Fibroblast of peridontal ligament (primary cell): ENCODE measurements around the gene PPP1CB.
A peak's percentile ranks its signal among the peaks of the same experiment; 100 is the strongest.

Experiments used
- DNase-seq: peaks from one replicate; pipeline ENCODE4 v3.0.0-alpha.2; 2010; ENCODE audit errors: extremely low read depth

The PPP1CB gene

DNA sequence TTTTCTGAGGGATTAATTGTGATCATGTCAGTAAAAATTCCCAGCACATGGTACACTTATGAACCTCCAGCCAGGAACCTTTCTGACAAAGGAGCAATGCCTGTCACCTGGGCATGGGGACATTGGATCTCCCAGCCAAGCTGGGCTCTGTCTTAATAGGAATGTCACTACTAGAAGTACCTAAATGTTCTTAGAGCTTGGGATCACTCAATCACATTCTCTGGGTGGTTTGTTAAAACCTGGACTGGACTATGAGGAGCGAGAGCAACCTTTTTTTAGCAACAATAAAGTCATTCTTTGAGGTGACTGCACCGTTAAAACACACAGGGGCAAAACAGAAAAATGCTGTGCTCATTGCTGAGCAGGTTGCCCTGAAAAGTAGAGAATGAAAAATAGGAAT lies 6.4 kb upstream of the PPP1CB start:
- DNase-seq: no peak

DNA sequence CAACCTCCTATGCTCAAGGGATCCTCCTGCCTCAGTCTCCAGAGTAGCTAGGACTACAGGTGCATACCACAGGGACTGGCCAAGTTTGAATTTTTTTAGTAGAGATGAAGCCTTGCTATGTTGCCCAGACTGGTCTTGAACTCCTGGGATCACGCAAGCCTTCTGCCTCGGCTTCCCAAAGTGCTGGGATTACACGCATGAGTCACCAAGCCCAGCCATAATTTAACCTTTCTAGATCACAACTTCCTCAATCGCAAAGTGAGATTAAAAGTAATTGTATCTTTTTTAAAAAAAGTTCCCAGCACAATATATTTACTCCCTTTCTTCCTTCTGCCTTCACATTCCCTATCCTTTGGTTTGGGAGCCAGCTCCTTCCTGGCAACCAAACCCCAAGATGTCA lies 5.8 kb upstream of the PPP1CB start:
- DNase-seq: no peak

- no peak for DNase-seq
These were observed 5.1 kb upstream of the PPP1CB start for GRCh38 chr2:28746429-28747111.

- no peak for DNase-seq
These were observed 3.9 kb upstream of the PPP1CB start for GRCh38 chr2:28747714-28748113.

GRCh38 chr2:28748176-28748575 lies 3.5 kb upstream of the PPP1CB start:
- no peak for DNase-seq

DNA sequence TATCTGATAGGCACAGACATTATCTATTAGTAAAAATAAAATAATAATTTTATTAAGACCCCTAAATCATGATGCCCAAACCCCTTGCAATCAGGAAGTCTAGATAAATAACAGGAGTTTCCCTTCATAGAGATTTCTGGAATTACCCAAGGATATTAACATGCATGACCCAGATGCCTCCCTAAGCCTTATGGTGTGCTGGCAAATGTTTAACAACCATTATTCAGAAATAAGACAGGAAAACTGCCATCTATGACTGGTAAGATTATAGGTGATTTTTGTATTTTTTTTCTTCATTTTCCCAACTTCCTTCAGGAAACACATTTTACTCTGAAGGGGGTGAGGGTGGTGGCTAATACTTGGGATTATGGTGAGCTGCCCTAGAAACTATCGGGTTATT lies 2.7 kb upstream of the PPP1CB start:
- DNase-seq: no peak

DNA sequence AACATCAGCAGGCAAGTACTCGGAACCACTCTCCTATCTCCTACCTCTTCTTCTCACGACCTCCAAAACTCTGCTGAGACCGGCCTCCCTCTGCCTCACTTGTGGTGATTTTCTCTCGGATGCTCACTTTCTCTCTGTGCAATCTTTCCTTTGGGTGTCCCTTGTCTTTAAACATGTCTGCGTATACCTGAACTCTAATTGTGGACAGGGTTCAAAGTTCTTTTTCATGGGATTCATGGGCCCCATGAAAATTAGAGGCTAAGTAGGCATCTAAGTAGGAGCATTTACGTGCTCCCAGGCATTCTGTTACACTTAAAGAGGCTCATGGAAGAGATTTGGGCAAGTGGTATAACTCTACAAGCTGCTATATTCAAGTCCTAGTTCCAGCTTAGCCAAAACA lies 2.1 kb upstream of the PPP1CB start:
- no peak for DNase-seq

- peak; percentile 66 for DNase-seq
These were observed 1.0 kb upstream of the PPP1CB start for GRCh38 chr2:28750316-28751251.

DNA sequence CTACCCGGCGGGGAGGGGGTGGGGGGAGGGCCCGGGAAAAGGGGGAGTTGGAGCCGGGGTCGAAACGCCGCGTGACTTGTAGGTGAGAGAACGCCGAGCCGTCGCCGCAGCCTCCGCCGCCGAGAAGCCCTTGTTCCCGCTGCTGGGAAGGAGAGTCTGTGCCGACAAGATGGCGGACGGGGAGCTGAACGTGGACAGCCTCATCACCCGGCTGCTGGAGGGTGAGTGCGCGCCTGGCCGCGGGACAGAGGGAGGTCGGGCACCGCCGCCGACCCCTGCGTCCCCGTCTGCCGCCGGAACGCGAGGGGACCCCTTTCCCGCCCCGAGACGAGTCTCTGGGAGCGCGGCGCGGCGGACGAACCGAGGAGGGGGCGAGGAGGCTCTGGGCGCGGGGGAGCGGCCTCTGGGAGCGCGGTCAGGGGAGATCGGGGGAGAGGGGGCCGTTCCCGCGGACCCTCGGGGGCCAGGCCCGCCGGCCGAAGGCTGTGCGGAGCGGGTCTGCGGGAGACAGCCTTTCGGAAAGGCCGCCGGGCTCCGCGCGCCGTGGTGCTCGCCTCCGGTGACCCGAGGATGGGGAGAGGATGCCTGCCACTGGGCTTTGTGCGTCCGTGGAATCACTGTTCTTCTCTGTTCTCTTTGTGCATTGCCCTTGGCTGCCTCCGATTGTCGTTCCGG lies 463 bp downstream of the PPP1CB start:
- DNase-seq: no peak

DNA sequence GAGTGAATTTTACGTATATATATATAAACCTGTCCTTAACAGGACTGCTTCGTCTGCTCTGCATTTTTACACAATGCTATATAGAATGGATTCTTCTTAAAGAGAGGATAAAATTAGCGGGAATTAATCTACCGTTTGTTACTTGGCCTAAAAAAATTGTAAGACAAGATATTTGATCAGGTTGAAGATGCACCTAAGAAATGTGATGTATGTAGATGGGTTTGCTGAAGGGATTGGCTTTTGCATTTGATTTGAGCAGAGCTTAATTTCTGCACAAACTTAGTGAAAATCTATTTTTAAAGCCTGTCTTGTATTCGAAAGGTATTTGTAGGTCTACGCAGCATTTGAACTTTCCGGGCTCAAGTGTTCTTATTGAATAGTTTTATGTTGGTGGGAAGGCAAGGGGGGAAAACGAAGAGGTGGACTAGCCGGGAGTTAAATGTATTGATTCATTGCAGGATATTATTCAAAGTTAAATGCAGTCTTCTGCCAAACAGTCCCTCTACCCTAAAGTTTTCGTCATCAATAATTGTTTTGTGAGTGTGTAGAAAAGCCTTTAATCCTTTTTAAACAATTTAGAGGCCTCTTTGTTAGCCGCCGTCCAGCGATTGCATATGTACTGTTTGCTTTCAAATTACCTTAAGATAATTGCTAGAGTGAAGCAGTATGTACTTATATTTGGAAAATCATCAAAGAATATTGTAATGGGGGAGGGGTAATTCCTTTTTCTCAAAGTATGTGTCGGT lies 1.2 kb downstream of the PPP1CB start:
- DNase-seq: no peak

DNA sequence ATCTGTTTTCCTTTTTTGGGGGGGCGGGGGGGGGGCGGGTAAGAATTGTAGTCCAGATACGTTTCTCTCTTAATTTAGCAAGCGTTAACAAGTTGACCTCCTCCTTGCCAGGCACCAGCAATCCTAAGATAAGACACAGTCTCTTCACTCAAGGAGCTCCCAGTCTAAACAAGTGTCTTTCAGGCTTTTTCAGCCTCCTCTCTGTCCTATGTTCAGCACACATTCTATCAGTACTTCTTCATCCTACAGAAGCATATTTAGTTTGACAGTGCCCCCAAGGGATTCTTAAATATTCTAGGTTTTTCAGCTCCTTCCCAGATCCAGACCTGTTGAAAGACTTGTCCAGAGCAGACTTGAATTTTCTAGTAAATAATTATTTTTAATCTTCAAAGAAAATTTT lies 2.7 kb downstream of the PPP1CB start:
- peak; percentile 37 for DNase-seq

DNA sequence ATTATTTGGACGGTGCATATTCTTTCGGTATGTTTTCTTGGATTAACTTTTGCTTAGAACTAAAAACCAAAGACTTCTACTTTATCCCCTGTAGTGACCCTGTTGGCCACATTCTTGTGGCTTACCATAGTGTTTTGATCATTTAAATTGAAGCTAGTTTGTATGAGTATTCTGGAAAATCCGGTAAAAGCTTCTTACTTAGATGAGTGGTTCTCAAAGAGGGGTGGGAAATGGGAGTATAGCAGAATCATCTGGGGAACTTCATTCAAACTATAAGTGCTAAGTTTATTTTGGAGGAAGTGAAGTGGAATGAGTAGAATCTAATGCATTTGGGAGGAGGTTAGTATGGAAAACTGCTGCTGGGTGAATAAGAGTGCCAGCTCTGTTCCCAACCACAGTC lies 3.8 kb downstream of the PPP1CB start:
- peak; percentile 73 for DNase-seq

DNA sequence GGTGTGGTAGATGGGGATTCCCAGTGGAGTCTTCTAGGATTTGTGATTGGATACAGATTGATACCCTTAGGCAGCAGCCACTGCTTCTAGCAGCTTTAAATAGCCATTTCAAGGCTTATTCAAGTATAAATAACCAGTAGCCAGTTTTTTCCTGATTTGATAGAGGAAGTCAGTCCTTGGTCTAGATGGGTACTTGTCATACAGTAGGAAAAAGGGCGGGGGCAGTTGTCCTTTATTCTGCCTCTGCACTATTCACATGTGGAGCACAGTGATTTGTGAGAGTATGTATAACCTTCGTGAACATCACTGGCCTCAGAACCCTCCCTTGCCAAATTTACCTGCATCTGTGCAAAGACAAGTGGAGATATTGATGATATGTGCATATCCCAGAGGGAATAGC lies 6.8 kb downstream of the PPP1CB start:
- DNase-seq: no peak

DNA sequence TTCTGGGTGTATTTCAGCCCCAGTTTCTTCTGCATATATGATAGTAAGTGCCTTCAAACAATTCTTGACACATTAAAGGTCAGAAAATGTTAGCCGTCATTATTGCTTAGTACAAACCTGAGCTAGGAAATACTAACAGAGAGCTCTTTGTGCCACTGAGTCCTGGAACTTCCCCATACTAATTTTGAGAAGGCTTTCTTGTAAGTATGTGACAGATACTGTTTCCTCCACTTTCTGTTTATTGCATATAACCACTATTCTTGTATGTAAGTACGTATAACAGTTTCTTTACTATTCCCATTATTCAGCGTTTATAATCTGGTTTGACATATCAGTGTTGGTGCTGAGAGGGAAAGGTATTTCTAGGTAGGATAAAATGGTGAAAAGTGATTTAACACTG lies 9.8 kb downstream of the PPP1CB start:
- no peak for DNase-seq

DNA sequence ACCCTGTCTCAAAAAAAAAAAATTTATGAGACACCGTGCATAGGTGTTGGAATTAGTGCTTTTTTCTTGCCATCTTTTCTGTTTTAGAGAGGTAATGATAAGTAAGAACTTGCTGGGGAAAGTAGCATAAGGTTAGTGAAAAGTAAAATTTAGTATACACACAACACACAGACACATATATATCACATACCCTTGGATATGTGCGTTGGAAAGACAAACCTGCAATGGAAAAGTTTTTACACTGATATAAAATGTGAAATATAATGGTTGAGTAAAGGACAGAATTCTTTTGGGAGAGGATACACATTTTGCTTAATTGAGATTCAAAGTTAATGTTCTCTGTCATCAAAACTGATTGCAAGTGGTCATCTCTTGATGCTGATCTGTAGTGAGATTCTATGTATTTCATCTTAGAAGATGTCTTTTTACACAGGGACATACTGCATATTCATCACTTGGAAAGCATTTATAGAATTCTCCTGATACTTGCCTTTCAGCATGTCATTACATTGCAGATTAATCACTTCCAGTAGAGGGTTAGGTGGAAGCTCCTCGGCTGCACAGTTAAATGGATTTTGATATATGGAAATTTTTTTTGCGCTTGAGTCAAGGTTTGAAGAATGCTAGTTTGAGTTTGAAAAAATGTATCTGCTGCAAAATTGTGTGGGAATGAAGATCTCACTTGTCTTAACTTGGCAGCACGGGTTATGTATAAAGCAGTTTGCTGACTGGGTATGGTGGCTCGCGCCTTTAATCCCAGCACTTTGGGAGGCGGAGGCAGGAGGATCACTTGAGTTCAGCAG lies 13.5 kb downstream of the PPP1CB start:
- no peak for DNase-seq

GRCh38 chr2:28766070-28766469 lies 14.4 kb downstream of the PPP1CB start:
- DNase-seq: no peak

DNA sequence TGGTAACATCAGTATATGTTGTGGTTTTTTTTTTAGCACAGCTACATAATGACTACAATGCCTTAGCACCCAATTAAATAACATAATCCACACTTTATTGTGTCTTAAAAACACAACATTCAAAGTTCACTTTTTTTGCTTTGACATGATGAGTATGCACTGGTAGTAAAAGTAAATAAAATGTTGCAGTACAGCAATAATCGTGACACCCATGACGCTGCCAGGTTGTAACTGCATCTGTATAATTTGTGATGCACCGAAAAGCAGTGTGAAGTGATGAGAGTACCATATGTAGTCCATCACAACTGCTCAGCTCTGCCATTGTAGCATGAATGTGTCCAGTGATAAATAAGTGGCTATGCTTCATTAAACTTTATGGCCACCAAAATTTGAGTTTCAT lies 15.7 kb downstream of the PPP1CB start:
- DNase-seq: no peak

DNA sequence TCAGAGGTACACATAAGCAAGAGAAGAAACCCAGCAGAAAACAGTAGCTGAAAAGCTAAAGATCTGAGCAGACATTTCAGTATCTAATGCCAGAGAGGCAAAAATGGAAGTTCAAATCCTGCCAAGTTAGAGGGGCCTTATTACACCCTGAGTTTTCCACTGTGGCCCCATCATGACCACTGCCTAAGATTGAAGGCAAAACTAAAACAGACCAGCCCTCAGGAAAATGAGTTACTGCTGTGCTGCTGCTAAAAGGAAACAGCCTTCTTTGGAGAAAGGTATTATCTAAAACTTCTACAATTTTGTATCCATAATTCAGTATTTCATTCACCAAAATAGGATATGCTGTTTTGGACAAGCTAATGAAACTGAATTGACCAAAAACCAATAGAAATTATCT lies 16.8 kb downstream of the PPP1CB start:
- no peak for DNase-seq

- DNase-seq: no peak
These were observed 17.3 kb downstream of the PPP1CB start for GRCh38 chr2:28768952-28769351.

DNA sequence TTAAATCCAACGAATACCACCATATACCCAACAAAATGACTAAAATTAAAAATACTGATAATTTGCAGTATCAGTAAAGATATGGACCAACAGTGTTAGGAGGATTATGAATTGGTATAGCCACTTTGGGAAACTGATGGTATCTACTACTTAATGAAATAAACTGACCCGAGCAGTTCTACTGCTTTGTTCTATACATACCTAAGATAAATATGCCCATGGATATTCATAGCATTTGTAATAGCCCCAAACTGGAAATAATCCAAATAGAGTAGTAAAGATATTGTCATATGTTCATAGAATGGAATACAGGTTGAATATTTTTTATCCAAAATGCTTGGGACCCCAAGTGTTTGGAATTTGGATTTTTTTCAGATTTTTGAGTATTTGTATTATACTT lies 20.7 kb downstream of the PPP1CB start:
- no peak for DNase-seq

- no peak for DNase-seq
These were observed 24.8 kb downstream of the PPP1CB start for GRCh38 chr2:28776471-28776870.
